OCI-LY7 (cell line): ENCODE measurements around the gene FUNDC2. TPM values are rescaled to one million over a fixed set of nuclear protein-coding genes. Genes with fewer than 3 reads are reported as not detected.

Experiments
- BruUV-seq: library from RNA; stranded (reverse); fragments of 400-500 nt; replicated peaks from 2 replicates; lab custom pipeline; 2021; lab: Mats Ljungman, UMichigan
- CTCF ChIA-PET: fragments of 300-600 bp; sonication (Branson Sonifier 250); formaldehyde crosslinking; loops from one replicate; lab custom pipeline; 2022; ENCODE audit warnings: antibody characterized with exemption; ENCODE audit not compliant: unreplicated experiment; lab: Charles Lee
- POLR2A ChIA-PET: fragments of 300-600 bp; sonication (Branson Sonifier 250); formaldehyde crosslinking; loops from one replicate; lab custom pipeline; 2022; ENCODE audit warnings: antibody characterized with exemption; lab: Charles Lee
- DNase-seq: peaks from one replicate; pipeline ENCODE4 v3.0.0-alpha.2; 2015; ENCODE audit warnings: low spot score
- H2AFZ ChIP-seq: fragments of 200-600 bp; sonication (generic), shearing (Covaris generic); 2 replicates; pipeline ENCODE4 v1.6.1; 2014; ENCODE audit warnings: mild to moderate bottlenecking, antibody characterized with exemption, low read length, moderate library complexity
- H3K27ac ChIP-seq: fragments of 200-600 bp; sonication (generic); 2 replicates; pipeline ENCODE4 v1.5.1; 2014; ENCODE audit warnings: mixed run types, low read depth, mild to moderate bottlenecking, moderate library complexity, low read length, inconsistent platforms; ENCODE audit not compliant: poor library complexity, severe bottlenecking
- H3K36me3 ChIP-seq: fragments of 200-600 bp; sonication (generic); 2 replicates; pipeline ENCODE4 v1.6.1; 2014; ENCODE audit warnings: mild to moderate bottlenecking, antibody characterized with exemption, low read length, moderate library complexity, mixed read lengths; ENCODE audit not compliant: insufficient read depth
- H3K4me1 ChIP-seq: fragments of 200-600 bp; sonication (generic); 2 replicates; pipeline ENCODE4 v1.5.1; 2014; ENCODE audit warnings: mild to moderate bottlenecking, low read length; ENCODE audit not compliant: insufficient read depth, poor library complexity, severe bottlenecking
- H3K4me2 ChIP-seq: fragments of 200-600 bp; sonication (generic); 2 replicates; pipeline ENCODE4 v1.6.1; 2014; ENCODE audit warnings: mild to moderate bottlenecking, low read length
- H3K4me3 ChIP-seq: fragments of 200-600 bp; sonication (generic); 2 replicates; pipeline ENCODE4 v1.5.1; 2014; ENCODE audit warnings: mild to moderate bottlenecking, low read depth, low read length; ENCODE audit not compliant: poor library complexity, severe bottlenecking
- H3K79me2 ChIP-seq: fragments of 200-600 bp; sonication (generic); 2 replicates; pipeline ENCODE4 v1.6.1; 2016; ENCODE audit warnings: low read depth, mild to moderate bottlenecking, low read length, moderate library complexity, mixed read lengths; ENCODE audit not compliant: insufficient read depth
- H3K9me2 ChIP-seq: fragments of 200-600 bp; sonication (generic); 2 replicates; pipeline ENCODE4 v1.6.1; 2016; ENCODE audit warnings: mild to moderate bottlenecking, low read length, mixed read lengths; ENCODE audit not compliant: insufficient read depth
- H3K9me3 ChIP-seq: fragments of 200-600 bp; sonication (generic); 2 replicates; pipeline ENCODE4 v1.6.1; 2014; ENCODE audit warnings: mild to moderate bottlenecking, mixed run types, low read length, mixed read lengths
- H4K20me1 ChIP-seq: fragments of 200-600 bp; sonication (generic); 2 replicates; pipeline ENCODE4 v1.6.1; 2014; ENCODE audit warnings: mild to moderate bottlenecking, antibody characterized with exemption, low read length, moderate library complexity, mixed read lengths; ENCODE audit not compliant: insufficient read depth
- CTCF ChIP-seq: fragments of 200-600 bp; sonication (generic); conservative IDR thresholded peaks from 2 replicates; pipeline ENCODE4 v1.5.1; 2014; ENCODE audit warnings: mild to moderate bottlenecking, antibody characterized with exemption, low read length, moderate library complexity, mixed read lengths
- EZH2phosphoT487 ChIP-seq: fragments of 200-600 bp; sonication (generic); IDR thresholded peaks from 2 replicates; pipeline ENCODE4 v1.6.1; 2018; ENCODE audit warnings: low read depth, borderline replicate concordance, mild to moderate bottlenecking, mixed run types, antibody characterized with exemption, low read length, moderate library complexity, mixed read lengths
- intact Hi-C: fragments of 100-400 bp; cut with micrococcal nuclease; formaldehyde crosslinking; loops from one replicate; pipeline ENCODE4 v1.10.0; 2022; ENCODE audit not compliant: unreplicated experiment
- total RNA-seq, 2 experiments: library from RNA; depleted of rRNA in 1 of 2; stranded (reverse); fragments of >200 nt in 1 of 2; shearing (Covaris generic) in 1 of 2; gene quantifications; 2 replicates each; pipeline ENCODE4 v1.2.3, GENCODE V29; 2014 to 2022

FUNDC2 gene
- total RNA-seq, 2 experiments from 2014 or later, result 37.2 to 50.0 TPM

- Histone ChIP-seq H3K4me2 (no peak overlapping the region), H3K79me2 (no peaks in the 10 kb centered on the region), H2AFZ (no peak overlapping the region), H3K9me3 (no peaks in the 10 kb centered on the region), H3K36me3 (no peaks in the 10 kb centered on the region), H3K9me2 (no peaks in the 10 kb centered on the region), H3K4me1 (no peaks in the 10 kb centered on the region), H3K27ac (no peak overlapping the region), H4K20me1 (no peaks in the 10 kb centered on the region), H3K4me3 (no peak overlapping the region)
- no TSS peak for BruUV-seq
- CTCF ChIA-PET, result no interaction called here
- DNase-seq, result no peak
- no peak for TF ChIP-seq CTCF
- no peak for TF ChIP-seq EZH2phosphoT487
- POLR2A ChIA-PET, result no interaction called here
- intact Hi-C loops, result no loop called here
These were observed 36.1 kb upstream of the FUNDC2 start for GRCh38 chrX:154990496-154990895.

- Histone ChIP-seq H3K4me3 (no peak overlapping the region), H3K79me2 (no peaks in the 10 kb centered on the region), H4K20me1 (no peaks in the 10 kb centered on the region), H3K9me2 (no peaks in the 10 kb centered on the region), H3K27ac (no peak overlapping the region), H3K36me3 (no peaks in the 10 kb centered on the region), H2AFZ (no peak overlapping the region), H3K4me1 (no peaks in the 10 kb centered on the region), H3K9me3 (no peaks in the 10 kb centered on the region), H3K4me2 (no peak overlapping the region)
- BruUV-seq, result no TSS peak
- TF ChIP-seq CTCF (no peak), EZH2phosphoT487 (no peak)
- no peak for DNase-seq
- CTCF ChIA-PET, result no interaction called here
- POLR2A ChIA-PET, result no interaction called here
- intact Hi-C loops, result no loop called here
These were observed 35.6 kb upstream of the FUNDC2 start for GRCh38 chrX:154991039-154991438.

DNA sequence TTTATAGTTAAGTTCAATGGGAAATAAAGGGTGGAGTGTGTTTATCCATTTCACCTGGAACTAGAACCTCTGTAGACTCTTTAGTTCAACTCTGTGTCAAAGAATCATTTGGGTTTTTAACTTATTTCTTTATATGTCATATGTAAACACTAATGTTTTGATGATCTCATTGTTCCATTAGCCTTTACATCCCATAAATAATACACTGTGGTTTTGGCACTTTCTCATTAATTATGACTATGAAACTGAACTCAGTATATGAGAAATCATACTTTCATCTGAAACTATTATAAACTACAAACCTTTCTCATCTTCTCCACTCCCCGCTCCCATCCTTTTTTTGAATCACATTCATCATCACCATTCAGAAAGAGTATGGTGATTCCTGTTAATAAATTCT, 35.2 kb upstream of the FUNDC2 start:
- H3K4me2 ChIP-seq, result no peak overlapping the region
- TF ChIP-seq EZH2phosphoT487 (no peak), CTCF (no peak)
- H4K20me1 ChIP-seq, result no peaks in the 10 kb centered on the region
- ChIA-PET CTCF (no interaction called here), POLR2A (no interaction called here)
- H2AFZ ChIP-seq, result no peak overlapping the region
- DNase-seq, result no peak
- no peaks in the 10 kb centered on the region for H3K36me3 ChIP-seq
- BruUV-seq, result no TSS peak
- H3K4me3 ChIP-seq, result no peak overlapping the region
- no peaks in the 10 kb centered on the region for H3K79me2 ChIP-seq
- intact Hi-C loops, result no loop called here
- H3K4me1 ChIP-seq, result no peaks in the 10 kb centered on the region
- no peaks in the 10 kb centered on the region for H3K9me3 ChIP-seq
- no peak overlapping the region for H3K27ac ChIP-seq
- H3K9me2 ChIP-seq, result no peaks in the 10 kb centered on the region
